B cell (primary cell): Measurements from ENCODE around the gene FXYD4. TPM values are rescaled to one million over a fixed set of nuclear protein-coding genes. Genes with fewer than 3 reads are reported as not detected.

Experiments used
- ATAC-seq: fragments of 200-7000 bp; cut with Tn5 transposase; one replicate; pipeline ENCODE4 v1.10.0; 2021; ENCODE audit warnings: low read depth, mild to moderate bottlenecking, moderate number of reproducible peaks, moderate library complexity
- CTCF ChIA-PET: fragments of 350-600 bp; sonication (Branson Sonifier 250); formaldehyde crosslinking; loops from one replicate; lab custom pipeline; 2021; ENCODE audit warnings: antibody characterized with exemption, inconsistent platforms; lab: Charles Lee
- POLR2A ChIA-PET: fragments of 350-600 bp; sonication (Branson Sonifier 250); formaldehyde crosslinking; loops from one replicate; lab custom pipeline; 2021; ENCODE audit warnings: antibody characterized with exemption; lab: Charles Lee
- DNase-seq: peaks from one replicate; pipeline ENCODE4 v3.0.0; 2013
- H2AFZ ChIP-seq: 2 replicates; pipeline ENCODE4 v1.6.1; 2012; ENCODE audit warnings: mild to moderate bottlenecking, low read depth, low read length; ENCODE audit not compliant: insufficient read depth, poor library complexity, severe bottlenecking
- H3K27ac ChIP-seq, 2 donors: 1 replicate in 1 of 2; 2 replicates in 1 of 2; pipeline ENCODE4 v1.5.1; 2012 to 2013; ENCODE audit warnings: low read length in 2 of 2, mild to moderate bottlenecking in 2 of 2, moderate library complexity in 1 of 2
- H3K27me3 ChIP-seq, 4 experiments: fragments of 200-600 bp in 1 of 4; sonication (generic) in 1 of 4; replicated peaks in 1 of 4; 1 replicate in 2 of 4; 2 replicates in 2 of 4; pipeline versions ENCODE4 v1.6.1 to v1.7.0; 2013 to 2016; ENCODE audit warnings: low read length in 3 of 4, mild to moderate bottlenecking in 2 of 4, mixed read lengths in 1 of 4, moderate library complexity in 1 of 4; ENCODE audit not compliant: insufficient read depth in 4 of 4, control insufficient read depth in 3 of 4; ENCODE audit errors: control extremely low read depth in 1 of 4
- H3K36me3 ChIP-seq, 2 experiments: replicated peaks in 1 of 2; 1 replicate in 1 of 2; 2 replicates in 1 of 2; pipeline versions ENCODE4 v1.6.1 to v1.7.1; 2013; ENCODE audit warnings: low read length in 1 of 2; ENCODE audit not compliant: insufficient read depth in 2 of 2, control insufficient read depth in 1 of 2; ENCODE audit errors: control extremely low read depth in 1 of 2, extremely low read depth in 1 of 2
- H3K4me1 ChIP-seq, 2 donors: fragments of 200-600 bp in 1 of 2; sonication (generic) in 1 of 2; 1 replicate in 1 of 2; 2 replicates in 1 of 2; pipeline versions ENCODE4 v1.5.1 to v1.6.1; 2013 to 2017; ENCODE audit warnings: low read length in 2 of 2; ENCODE audit not compliant: control insufficient read depth in 2 of 2, insufficient read depth in 2 of 2
- H3K4me2 ChIP-seq: replicated peaks from 2 replicates; pipeline ENCODE3; 2012; ENCODE audit warnings: mild to moderate bottlenecking, low read depth, low read length; ENCODE audit not compliant: poor library complexity, severe bottlenecking
- H3K4me3 ChIP-seq, 5 experiments: fragments of 200-600 bp in 1 of 5; sonication (generic) in 1 of 5; 1 replicate in 3 of 5; 2 replicates in 2 of 5; pipeline versions ENCODE4 v1.5.1 to v1.7.0; 2011 to 2016; ENCODE audit warnings: low read length in 4 of 5, mild to moderate bottlenecking in 4 of 5, low read depth in 2 of 5, control low read depth in 1 of 5, moderate library complexity in 1 of 5; ENCODE audit not compliant: insufficient read depth in 1 of 5; ENCODE audit errors: control extremely low read depth in 1 of 5, extremely low read depth in 1 of 5
- H3K79me2 ChIP-seq: fragments of 200-600 bp; sonication (generic); one replicate; pipeline ENCODE4 v1.6.0; 2016; ENCODE audit warnings: low read length; ENCODE audit not compliant: control insufficient read depth, insufficient read depth
- H3K9ac ChIP-seq: fragments of 200-600 bp; sonication (generic); 2 replicates; pipeline ENCODE4 v1.6.1; 2017; ENCODE audit warnings: mild to moderate bottlenecking, low read length, moderate library complexity
- H3K9me3 ChIP-seq, 3 donors: one replicate each; pipeline versions ENCODE4 v1.6.1 to v1.7.1; 2013; ENCODE audit warnings: low read length in 2 of 3; ENCODE audit not compliant: control insufficient read depth in 2 of 3, insufficient read depth in 1 of 3; ENCODE audit errors: control extremely low read depth in 1 of 3
- H4K20me1 ChIP-seq: 2 replicates; pipeline ENCODE4 v1.6.0; 2012; ENCODE audit warnings: mild to moderate bottlenecking, low read length; ENCODE audit not compliant: insufficient read depth, control insufficient read depth, poor library complexity, severe bottlenecking
- H3K27ac Mint-ChIP-seq: one replicate; pipeline ENCODE4 v1.8.0; 2021; ENCODE audit warnings: mixed read lengths
- H3K27me3 Mint-ChIP-seq: one replicate; pipeline ENCODE4 v1.8.0; 2021; ENCODE audit warnings: mixed read lengths
- H3K4me1 Mint-ChIP-seq: one replicate; pipeline ENCODE4 v1.8.0; 2021; ENCODE audit warnings: mixed read lengths
- H3K4me3 Mint-ChIP-seq: one replicate; pipeline ENCODE4 v1.8.0; 2021; ENCODE audit warnings: mixed read lengths
- H3K9me3 Mint-ChIP-seq: one replicate; pipeline ENCODE4 v1.8.0; 2022; ENCODE audit warnings: mixed read lengths; ENCODE audit not compliant: insufficient read depth
- CTCF ChIP-seq: fragments of 200-600 bp; IDR thresholded peaks from one replicate; pipeline ENCODE4 v1.8.0; 2022; ENCODE audit warnings: antibody characterized with exemption, mild to moderate bottlenecking
- EZH2 ChIP-seq: IDR thresholded peaks from 2 replicates; pipeline ENCODE4 v1.6.1; 2012; ENCODE audit warnings: borderline replicate concordance, low read depth, mild to moderate bottlenecking, moderate library complexity, low read length; ENCODE audit not compliant: insufficient read depth, poor library complexity, severe bottlenecking
- WGBS: methylation state at CpG from one replicate; pipeline ENCODE4 v1.1.5; 2013; ENCODE audit warnings: missing lambda C conversion rate; ENCODE audit not compliant: insufficient coverage; 5-methylcytosine and 5-hydroxymethylcytosine counted together
- intact Hi-C: fragments of 100-400 bp; cut with micrococcal nuclease; formaldehyde crosslinking; loops from one replicate; pipeline ENCODE4 v1.10.0; 2022
- polyA plus RNA-seq: library from polyadenylated mRNA; depleted of rRNA; stranded (reverse); fragments of >200 nt; gene quantifications from 2 replicates; pipeline ENCODE4 v1.2.3, GENCODE V29; 2012
- total RNA-seq, 2 donors: library from RNA; stranded (reverse); fragments of 120-200 nt in 1 of 2; gene quantifications; 1 replicate in 1 of 2; 2 replicates in 1 of 2; pipeline versions ENCODE4 v1.2.3 to v1.2.4, GENCODE V29; 2013 to 2022

The FXYD4 gene
- total and polyA plus RNA-seq, 2 donors (not counting 1 experiment from before 2014, with no cell fraction given): not detected

GRCh38 chr10:43322769-43323168 is 48.7 kb upstream of the FXYD4 start:
- peaks cover 7 to 11% of the 10 kb centered on the region in 2 donors for H3K4me1 ChIP-seq
- H3K27ac Mint-ChIP-seq: no peak overlapping the region
- H3K36me3 ChIP-seq: no peaks in the 10 kb centered on the region
- no peak overlapping the region for H3K27ac ChIP-seq
- peak overlapping the region; percentile 59 for H3K4me2 ChIP-seq
- H3K9me3 Mint-ChIP-seq: no peaks in the 10 kb centered on the region
- no peaks in the 10 kb centered on the region for H3K79me2 ChIP-seq
- peaks cover 14% of the 10 kb centered on the region for H3K4me1 Mint-ChIP-seq
- peak overlapping the region; percentile 68 for H3K4me3 Mint-ChIP-seq
- WGBS: 4% methylated on average over 26 of the region's 26 CpGs
- H3K9me3 ChIP-seq: peaks cover 0 to 7% (median 0%) of the 10 kb centered on the region in 3 donors
- intact Hi-C loops: no loop called here
- ChIA-PET POLR2A (no interaction called here), CTCF (no interaction called here)
- peak overlapping the region; percentile 64 for H2AFZ ChIP-seq
- H3K27me3 Mint-ChIP-seq: peaks cover 36% of the 10 kb centered on the region
- ATAC-seq (peak; percentile 95), DNase-seq (peak; percentile 71)
- no peaks in the 10 kb centered on the region for H4K20me1 ChIP-seq
- no peak for TF ChIP-seq CTCF
- no peak for TF ChIP-seq EZH2
- peaks cover 0 to 9% (median 0%) of the 10 kb centered on the region in 4 experiments for H3K27me3 ChIP-seq
- H3K9ac ChIP-seq: no peak overlapping the region
- no peak overlapping the region for H3K4me3 ChIP-seq

- H2AFZ ChIP-seq: peak overlapping the region; percentile 64
- Mint-ChIP-seq H3K27ac (no peak overlapping the region), H3K27me3 (peaks cover 39% of the 10 kb centered on the region), H3K4me1 (peaks cover 14% of the 10 kb centered on the region), H3K4me3 (peak overlapping the region; percentile 68), H3K9me3 (no peaks in the 10 kb centered on the region)
- H3K4me3 ChIP-seq: no peak overlapping the region
- no peaks in the 10 kb centered on the region for H3K79me2 ChIP-seq
- no peak overlapping the region for H3K27ac ChIP-seq
- intact Hi-C loops: no loop called here
- peaks cover 0 to 9% (median 0%) of the 10 kb centered on the region in 4 experiments for H3K27me3 ChIP-seq
- ATAC-seq: no peak
- peak overlapping the region; percentile 59 for H3K4me2 ChIP-seq
- no peak for DNase-seq
- ChIA-PET POLR2A (no interaction called here), CTCF (no interaction called here)
- peaks cover 7 to 11% of the 10 kb centered on the region in 2 donors for H3K4me1 ChIP-seq
- no peaks in the 10 kb centered on the region for H4K20me1 ChIP-seq
- H3K9ac ChIP-seq: no peak overlapping the region
- TF ChIP-seq CTCF (no peak), EZH2 (no peak)
- peaks cover 0 to 7% (median 0%) of the 10 kb centered on the region in 3 donors for H3K9me3 ChIP-seq
- no peaks in the 10 kb centered on the region for H3K36me3 ChIP-seq
- 82% methylated on average over 9 of the region's 14 CpGs for WGBS
These were observed 48.2 kb upstream of the FXYD4 start for GRCh38 chr10:43323245-43323644.
